ENCODE measurements around the gene SMIM35.

Gene SMIM35

DNA sequence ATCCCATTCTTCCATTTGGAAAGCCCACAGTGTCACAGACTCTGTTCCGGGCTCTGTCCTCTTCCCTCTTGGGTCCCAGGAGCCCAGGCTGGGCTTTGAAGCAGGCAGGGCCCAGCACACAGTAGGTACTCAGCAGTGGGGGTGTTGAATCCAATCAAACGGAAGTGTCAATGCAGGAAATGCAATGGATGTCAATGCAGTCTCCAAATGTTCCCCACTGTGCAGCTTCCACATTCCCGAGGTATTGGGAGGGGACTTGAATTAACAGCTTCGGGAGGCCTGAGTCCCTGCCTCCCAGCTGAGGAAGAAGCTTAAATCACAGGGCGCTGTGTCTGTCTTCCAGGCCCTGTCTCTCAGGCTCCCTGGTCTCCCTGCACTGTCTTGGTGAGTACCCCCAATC is 21.8 kb upstream of the SMIM35 start:
- no peak for ATAC-seq

- no peak for ATAC-seq
Observed at GRCh38 chr11:118106789-118107335, 20.1 kb upstream of the SMIM35 start.

DNA sequence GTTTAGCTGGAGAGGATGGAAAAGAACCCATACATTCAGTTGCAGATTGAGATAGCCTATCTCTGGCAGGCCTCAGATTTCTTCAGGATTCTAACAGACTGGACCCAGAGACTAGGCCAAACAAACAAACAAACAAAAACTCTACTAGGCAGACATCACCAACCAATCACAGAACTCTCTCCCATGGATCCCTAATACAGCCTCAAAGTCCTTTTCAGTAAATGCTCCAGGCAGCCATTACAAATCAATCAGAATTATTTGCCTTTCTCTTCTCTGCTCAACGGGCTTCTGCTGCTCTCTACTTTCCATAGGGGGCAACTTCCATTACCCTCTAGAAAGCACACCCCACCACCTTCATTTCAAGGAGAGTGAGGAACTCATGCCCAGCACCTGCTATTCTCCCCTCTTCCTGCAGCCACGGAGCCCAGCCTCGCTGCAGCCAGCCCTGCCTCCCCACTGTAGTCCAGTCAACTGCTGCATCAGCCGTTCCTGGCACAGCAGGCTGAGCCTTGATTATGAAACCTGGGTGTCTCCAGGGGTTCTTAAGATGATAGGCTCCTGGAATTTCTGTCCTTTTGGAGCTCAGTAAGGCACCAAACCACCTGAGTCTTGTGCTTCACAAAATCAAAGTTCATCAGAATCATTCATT is 19.0 kb upstream of the SMIM35 start:
- ATAC-seq = no peak

DNA sequence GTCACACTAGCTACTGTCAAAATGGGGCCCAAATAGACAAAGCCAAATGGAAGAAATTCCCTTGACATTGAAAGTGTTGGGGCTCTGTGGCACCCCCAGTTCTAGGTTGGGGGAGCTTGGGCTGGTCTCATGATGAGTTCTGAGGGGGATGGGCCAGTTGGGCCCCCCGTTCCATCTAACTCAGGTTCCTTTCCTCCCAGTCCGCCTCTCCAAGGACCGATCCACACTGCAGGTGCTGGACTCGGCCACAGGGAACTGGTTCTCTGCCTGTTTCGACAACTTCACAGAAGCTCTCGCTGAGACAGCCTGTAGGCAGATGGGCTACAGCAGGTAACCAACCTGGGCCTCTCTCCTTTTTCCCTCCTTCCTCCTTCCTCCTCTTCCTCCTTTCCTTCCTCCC is 17.7 kb upstream of the SMIM35 start:
- ATAC-seq = no peak

- ATAC-seq = no peak
Observed at GRCh38 chr11:118102721-118103261, 16.0 kb upstream of the SMIM35 start.

DNA sequence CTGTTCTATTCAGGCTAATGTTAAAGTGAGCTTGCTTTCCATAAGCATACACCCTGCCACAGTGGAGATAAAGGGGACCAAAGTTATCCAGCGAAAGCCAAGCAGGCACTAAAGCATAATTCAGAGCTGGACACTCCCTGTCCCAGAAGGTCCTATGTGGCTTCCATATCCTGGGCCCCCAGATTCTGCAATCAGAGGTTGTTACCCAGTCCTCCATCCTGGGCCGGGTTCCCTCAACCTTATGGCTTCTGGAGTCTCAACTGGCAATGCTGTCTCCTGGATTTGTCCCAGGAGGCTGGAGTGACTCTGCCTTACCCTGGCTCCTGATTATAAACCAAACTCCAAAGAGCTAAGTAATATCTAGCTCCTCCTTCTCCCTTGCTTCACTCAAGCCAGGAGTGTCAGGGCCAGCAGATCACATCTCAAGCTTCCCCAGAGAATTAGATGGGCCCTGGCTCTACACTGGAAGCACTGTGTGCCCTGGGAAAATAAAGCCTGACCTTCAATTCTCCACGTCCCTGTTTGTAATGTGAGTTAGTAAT is 14.0 kb upstream of the SMIM35 start:
- no peak for ATAC-seq

DNA sequence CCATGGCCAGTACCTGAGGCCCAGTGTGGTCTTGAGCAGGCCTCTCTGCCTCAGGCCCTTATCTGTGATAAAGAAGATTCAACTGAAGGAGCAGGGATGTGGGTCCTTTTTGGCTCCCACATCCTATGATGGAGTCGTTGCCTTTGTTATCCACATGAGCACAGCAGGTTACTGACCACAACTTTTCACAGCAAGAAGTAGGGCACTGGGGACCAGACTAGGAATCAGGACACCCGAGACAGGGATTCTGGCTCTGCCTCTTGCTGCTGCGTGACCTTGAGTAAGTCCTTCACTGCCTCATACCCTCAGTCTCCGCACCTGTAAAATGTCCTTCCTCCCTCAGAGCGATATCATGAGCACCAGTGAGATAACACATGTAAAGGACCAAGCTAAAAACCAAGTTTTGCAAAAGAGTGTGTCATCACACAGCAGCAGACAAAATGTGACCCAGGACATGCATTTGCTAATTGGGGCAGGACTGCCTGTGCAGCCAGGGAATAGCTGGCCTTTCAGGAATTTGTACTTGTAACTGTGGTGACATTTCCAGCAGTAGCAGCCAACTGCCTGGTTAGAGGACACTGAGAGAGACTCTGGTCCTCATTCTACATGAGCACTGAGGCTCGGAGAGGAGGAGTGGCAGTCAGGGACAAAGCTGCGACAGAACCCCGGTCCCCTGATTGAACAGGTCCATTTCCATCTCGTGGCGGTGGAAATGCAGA is 13.2 kb upstream of the SMIM35 start:
- ATAC-seq = no peak

GRCh38 chr11:118098996-118099837 is 12.5 kb upstream of the SMIM35 start:
- ATAC-seq = no peak

DNA sequence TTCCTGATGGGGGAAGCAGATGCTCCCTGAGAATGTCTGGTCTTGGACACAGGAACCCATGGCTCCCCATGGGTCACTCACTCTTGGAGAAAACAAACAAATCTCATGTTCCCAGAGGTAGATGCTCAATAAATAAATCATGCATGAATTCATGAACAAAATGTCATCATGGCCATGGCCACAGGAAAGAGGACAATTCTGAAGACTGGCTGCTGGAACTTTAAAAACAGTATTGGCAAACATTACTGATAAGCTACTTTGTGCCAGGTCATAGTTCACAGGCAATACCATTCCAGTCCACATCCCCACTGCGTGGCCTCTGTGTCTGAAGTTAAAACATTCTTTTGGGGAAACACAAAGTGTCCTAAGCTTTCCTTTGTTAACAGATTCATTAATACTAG is 9.2 kb upstream of the SMIM35 start:
- ATAC-seq = no peak

- no peak for ATAC-seq
Observed at GRCh38 chr11:118095493-118095892, 8.7 kb upstream of the SMIM35 start.

DNA sequence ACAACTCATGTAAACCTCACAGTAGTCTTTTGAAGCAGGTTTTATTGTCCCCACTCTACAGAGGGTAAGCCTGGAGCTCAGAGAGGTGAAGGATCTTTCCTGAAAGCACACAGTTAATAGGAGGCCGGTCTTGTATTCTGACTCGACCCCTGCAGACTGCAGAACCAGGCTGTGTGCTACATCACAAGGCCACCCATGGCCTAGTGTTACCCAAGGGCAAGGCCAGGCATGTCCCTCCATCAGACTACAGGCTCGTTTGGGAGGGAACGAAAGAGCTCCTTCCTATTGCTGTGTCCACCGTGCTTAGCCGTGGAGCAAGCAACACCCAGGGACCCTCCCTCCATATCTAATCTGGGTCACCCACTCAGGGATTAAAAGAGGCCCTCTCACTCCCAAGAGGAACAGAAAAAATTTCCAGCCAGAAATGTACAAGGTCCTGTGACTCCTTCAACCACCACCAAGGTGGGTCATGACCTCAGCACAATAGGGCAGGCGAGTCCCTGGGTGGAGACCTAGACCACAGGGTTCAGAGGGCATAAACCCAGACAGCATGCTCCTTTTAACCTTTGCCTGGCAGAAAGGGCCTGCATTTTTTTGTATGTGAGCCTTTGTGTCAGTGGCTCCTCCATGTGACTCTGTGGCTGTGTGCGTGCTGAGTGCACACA is 6.3 kb upstream of the SMIM35 start:
- ATAC-seq = no peak

- no peak for ATAC-seq
Observed at GRCh38 chr11:118091690-118092089, 4.9 kb upstream of the SMIM35 start.

DNA sequence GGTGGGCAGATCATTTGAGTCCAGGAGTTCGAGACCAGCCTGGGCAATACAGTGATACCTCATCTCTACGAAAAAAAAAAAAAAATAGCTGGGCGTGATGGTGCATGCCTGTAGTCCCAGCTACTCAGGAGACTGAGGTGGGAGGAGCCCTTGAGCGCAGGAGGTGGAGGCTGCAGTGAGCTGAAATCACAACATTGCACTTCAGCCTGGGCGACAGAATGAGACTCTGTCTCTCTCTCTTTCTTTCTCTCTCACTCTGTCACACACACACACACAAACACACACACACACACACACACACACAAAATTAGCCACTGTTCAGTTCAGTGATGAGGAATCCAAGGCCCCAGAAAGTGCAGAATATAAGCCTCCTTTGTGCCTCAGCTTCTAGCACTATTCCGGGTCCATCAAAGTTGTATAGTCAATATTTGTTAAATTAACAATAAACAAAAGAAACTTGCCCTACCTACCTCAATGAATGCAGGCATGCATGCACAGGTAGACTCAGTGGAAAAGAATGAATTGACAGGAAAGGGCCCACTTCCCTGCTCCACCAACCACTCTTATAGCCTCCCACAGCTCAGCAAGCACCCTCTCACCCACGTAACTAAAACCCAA is 3.9 kb upstream of the SMIM35 start:
- no peak for ATAC-seq

GRCh38 chr11:118088531-118088930 is 1.8 kb upstream of the SMIM35 start:
- ATAC-seq = no peak

DNA sequence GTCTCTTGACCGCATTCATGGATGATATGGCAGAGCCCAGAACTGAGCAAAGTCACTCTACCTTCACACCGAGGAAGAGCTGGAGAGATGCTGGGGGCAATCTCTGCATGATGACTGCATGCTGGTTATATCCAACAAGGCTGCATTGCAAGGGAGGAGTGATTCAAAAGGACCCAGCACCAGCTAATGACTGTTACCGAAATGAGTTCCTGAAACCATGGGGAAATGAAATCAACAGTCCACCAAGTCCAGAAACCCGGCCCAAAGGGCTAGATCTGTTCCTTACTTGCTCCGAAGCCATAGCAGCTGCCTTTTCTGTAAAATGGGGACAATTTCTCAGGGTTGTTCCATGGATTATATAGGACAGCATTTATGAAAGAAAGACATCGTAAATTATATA is 1.2 kb upstream of the SMIM35 start:
- no peak for ATAC-seq

- no peak for ATAC-seq
Observed at GRCh38 chr11:118084656-118085055, 2.1 kb downstream of the SMIM35 start.

GRCh38 chr11:118084247-118084646 is 2.5 kb downstream of the SMIM35 start:
- no peak for ATAC-seq

DNA sequence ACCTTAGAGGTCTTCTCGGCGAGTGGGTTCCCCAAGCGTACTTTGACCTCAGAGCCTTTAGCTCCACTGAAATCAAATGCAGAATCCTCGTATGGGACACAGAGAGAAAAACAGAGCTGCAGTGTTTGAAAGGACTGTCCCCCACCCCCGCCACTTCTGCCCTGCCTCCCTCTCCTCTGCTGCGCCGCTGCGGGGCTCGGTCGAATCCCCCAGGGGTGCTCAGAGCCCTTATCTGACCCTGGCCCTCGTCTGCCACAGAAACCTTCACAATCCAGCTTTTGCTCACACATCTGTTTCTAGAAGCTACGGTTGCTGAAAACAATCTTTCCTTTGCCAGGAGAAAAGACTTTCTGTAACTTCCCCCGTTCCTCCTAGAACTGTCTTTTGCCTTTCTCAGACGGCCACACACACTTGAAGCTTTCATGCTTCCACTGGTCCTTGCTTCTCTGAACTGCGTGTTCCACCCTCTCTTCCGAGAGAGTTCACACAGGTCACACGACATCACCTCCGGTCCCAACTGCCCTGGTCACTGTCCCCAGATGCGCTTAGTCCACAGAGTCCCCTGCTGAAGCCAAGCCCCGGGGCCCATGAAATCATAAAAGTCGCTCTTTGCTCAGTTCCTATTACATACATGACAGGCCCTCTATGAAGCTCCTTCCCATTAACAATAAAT is 3.7 kb downstream of the SMIM35 start:
- no peak for ATAC-seq

DNA sequence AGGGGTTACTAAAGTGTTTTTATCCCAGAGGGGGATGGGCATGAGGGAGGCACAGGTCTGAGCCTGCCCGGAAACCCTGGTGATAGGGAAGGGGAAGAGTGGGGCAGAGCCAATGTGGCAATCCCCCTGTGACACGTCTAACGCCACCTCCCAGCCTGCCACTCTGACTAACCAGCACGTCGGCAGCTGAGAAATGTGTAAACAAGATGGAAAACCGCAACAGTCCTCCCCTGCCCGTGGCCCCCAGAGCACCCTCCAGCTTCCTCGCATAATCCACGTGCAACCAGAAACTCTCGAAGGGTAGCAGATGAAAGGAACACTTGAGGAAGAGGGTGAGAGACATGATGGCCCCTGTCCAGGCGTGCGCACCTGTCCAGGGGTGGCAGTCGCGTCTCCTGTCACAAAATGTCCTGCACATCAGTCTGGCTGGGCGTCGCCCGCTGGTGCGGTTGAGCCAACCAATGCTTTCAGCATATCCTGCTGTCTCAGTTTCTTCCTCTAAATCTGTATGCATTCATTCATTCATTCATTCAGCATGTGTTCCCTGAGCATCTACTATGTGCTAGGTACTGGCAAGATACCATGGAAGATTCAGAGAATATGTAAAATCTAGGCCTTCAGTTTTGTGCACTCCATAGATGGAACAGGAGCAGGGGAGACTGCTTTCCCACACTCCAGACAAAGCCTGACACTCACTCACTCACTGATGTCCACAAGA is 5.4 kb downstream of the SMIM35 start:
- no peak for ATAC-seq

GRCh38 chr11:118080296-118080695 is 6.5 kb downstream of the SMIM35 start:
- no peak for ATAC-seq

- no peak for ATAC-seq
Observed at GRCh38 chr11:118079491-118079890, 7.3 kb downstream of the SMIM35 start.

All from activated CD4-positive, CD25-positive, alpha-beta regulatory T cell treated with anti-CD3 and anti-CD28 coated beads, Interleukin-2, amount 50 U/mL, for 24 hours (primary cell).